Fibroblast of lung (primary cell): Measurements from ENCODE around the gene PLEKHS1. TPM values are rescaled to one million over a fixed set of nuclear protein-coding genes. Genes with fewer than 3 reads are reported as not detected.

Experiments
- DNase-seq, 2 donors: peaks; one replicate each; pipeline versions ENCODE4 v3.0.0 to v3.0.0-alpha.2; 2010; ENCODE audit warnings: low read depth in 2 of 2
- H2AFZ ChIP-seq: 2 replicates; pipeline ENCODE4 v1.5.1; 2012; ENCODE audit warnings: low read length, control low read depth, inconsistent platforms
- H3K27ac ChIP-seq: 2 replicates; pipeline ENCODE4 v1.5.1; 2011; ENCODE audit warnings: low read length, control low read depth; ENCODE audit not compliant: insufficient read depth
- H3K27me3 ChIP-seq: 2 replicates; pipeline ENCODE4 v1.5.1; 2011; ENCODE audit warnings: mild to moderate bottlenecking, low read length; ENCODE audit not compliant: control insufficient read depth, insufficient read depth
- H3K36me3 ChIP-seq: 2 replicates; pipeline ENCODE4 v1.5.1; 2011; ENCODE audit warnings: low read length; ENCODE audit not compliant: control insufficient read depth, insufficient read depth
- H3K4me1 ChIP-seq: 2 replicates; pipeline ENCODE4 v1.5.1; 2011; ENCODE audit warnings: low read length; ENCODE audit not compliant: control insufficient read depth, insufficient read depth; ENCODE audit errors: extremely low read depth
- H3K4me2 ChIP-seq: 2 replicates; pipeline ENCODE4 v1.5.1; 2011; ENCODE audit warnings: low read length, control low read depth; ENCODE audit not compliant: insufficient read depth; ENCODE audit errors: extremely low read depth
- H3K4me3 ChIP-seq, 4 experiments: fragments of 200-600 bp in 1 of 4; sonication (generic) in 1 of 4; replicated peaks in 1 of 4; 2 replicates each; pipeline ENCODE4 v1.5.1; 2011 to 2016; ENCODE audit warnings: low read length in 4 of 4, low read depth in 3 of 4, mild to moderate bottlenecking in 3 of 4, control low read depth in 2 of 4, inconsistent platforms in 1 of 4, mixed read lengths in 1 of 4; ENCODE audit not compliant: insufficient read depth in 1 of 4; ENCODE audit errors: control extremely low read depth in 1 of 4
- H3K79me2 ChIP-seq: 2 replicates; pipeline ENCODE4 v1.5.1; 2012; ENCODE audit warnings: mild to moderate bottlenecking, low read length, inconsistent platforms; ENCODE audit not compliant: control insufficient read depth, insufficient read depth
- H3K9ac ChIP-seq: 2 replicates; pipeline ENCODE4 v1.5.1; 2011; ENCODE audit warnings: mild to moderate bottlenecking, low read length, control low read depth; ENCODE audit not compliant: insufficient read depth
- H3K9me3 ChIP-seq: 2 replicates; pipeline ENCODE4 v1.5.1; 2012; ENCODE audit warnings: low read depth, low read length; ENCODE audit not compliant: control insufficient read depth, insufficient read depth
- H4K20me1 ChIP-seq: 2 replicates; pipeline ENCODE4 v1.5.1; 2011; ENCODE audit warnings: low read length; ENCODE audit not compliant: control insufficient read depth, insufficient read depth; ENCODE audit errors: extremely low read depth
- EZH2 ChIP-seq: IDR thresholded peaks from 2 replicates; pipeline ENCODE4 v1.5.1; 2012; ENCODE audit warnings: low read length, control low read depth, mild to moderate bottlenecking; ENCODE audit errors: missing control alignments
- polyA plus RNA-seq, 2 donors: library from polyadenylated mRNA; depleted of rRNA in 1 of 2; stranded (reverse) in 1 of 2; unstranded in 1 of 2; fragments of >200 nt; gene quantifications; 2 replicates each; pipeline ENCODE4 v1.2.1, GENCODE V29; 2011 to 2012; ENCODE audit warnings: missing spikeins in 1 of 2
- total RNA-seq: library from RNA; depleted of rRNA; stranded (reverse); fragments of >200 nt; gene quantifications from 2 replicates; pipeline ENCODE4 v1.2.1, GENCODE V29; 2014
- TF ChIP-seq, protein P1 (sequence below), 2 donors: IDR thresholded peaks in 1 of 2; conservative IDR thresholded peaks in 1 of 2; 1 replicate in 1 of 2; 2 replicates in 1 of 2; pipeline ENCODE4 v1.5.1; 2011 to 2012; ENCODE audit warnings: low read length in 2 of 2, control low read depth in 1 of 2, inconsistent platforms in 1 of 2, low read depth in 1 of 2, mild to moderate bottlenecking in 1 of 2

The PLEKHS1 gene
- total and polyA plus RNA-seq, 2 donors (not counting 1 experiment from before 2014, with no cell fraction given): not detected

DNA sequence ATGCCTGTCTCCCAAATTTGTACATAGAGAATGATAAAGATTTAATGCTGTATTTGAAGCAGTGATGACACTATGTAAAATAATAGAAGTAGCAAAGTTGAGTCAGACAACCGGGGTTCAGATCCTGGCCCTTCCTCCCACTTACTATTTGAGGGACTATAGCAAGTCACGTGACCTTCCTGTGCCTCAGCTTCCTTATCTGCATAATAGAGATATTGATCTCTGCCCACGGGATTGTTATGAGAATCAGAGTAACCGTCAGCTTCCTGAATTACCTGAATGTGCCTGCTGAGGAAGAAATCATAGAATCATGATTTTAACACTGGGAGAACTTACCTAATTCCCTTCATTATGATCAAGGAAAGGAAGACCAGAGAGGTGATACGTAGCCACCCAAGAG is 44.9 kb upstream of the PLEKHS1 start:
- DNase-seq: no peak
- TF ChIP-seq, protein P1, sequence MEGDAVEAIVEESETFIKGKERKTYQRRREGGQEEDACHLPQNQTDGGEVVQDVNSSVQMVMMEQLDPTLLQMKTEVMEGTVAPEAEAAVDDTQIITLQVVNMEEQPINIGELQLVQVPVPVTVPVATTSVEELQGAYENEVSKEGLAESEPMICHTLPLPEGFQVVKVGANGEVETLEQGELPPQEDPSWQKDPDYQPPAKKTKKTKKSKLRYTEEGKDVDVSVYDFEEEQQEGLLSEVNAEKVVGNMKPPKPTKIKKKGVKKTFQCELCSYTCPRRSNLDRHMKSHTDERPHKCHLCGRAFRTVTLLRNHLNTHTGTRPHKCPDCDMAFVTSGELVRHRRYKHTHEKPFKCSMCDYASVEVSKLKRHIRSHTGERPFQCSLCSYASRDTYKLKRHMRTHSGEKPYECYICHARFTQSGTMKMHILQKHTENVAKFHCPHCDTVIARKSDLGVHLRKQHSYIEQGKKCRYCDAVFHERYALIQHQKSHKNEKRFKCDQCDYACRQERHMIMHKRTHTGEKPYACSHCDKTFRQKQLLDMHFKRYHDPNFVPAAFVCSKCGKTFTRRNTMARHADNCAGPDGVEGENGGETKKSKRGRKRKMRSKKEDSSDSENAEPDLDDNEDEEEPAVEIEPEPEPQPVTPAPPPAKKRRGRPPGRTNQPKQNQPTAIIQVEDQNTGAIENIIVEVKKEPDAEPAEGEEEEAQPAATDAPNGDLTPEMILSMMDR (conservative IDR thresholded peaks at IDR 0.05 in 1 of 2, IDR thresholded peaks at IDR 0.05 in 1 of 2; ENCODE audit: low read depth in 1 of 2, low read length in 2 of 2): no peak
- no peak for TF ChIP-seq EZH2
- H3K4me3 ChIP-seq: no peak overlapping the region
- no peaks in the 10 kb centered on the region for H3K9me3 ChIP-seq
- peaks cover 2% of the 10 kb centered on the region for H3K4me1 ChIP-seq
- no peak overlapping the region for H3K4me2 ChIP-seq
- no peak overlapping the region for H3K27ac ChIP-seq
- H3K9ac ChIP-seq: no peak overlapping the region
- no peaks in the 10 kb centered on the region for H3K79me2 ChIP-seq
- H3K36me3 ChIP-seq: no peaks in the 10 kb centered on the region
- no peaks in the 10 kb centered on the region for H4K20me1 ChIP-seq
- no peak overlapping the region for H2AFZ ChIP-seq
- no peaks in the 10 kb centered on the region for H3K27me3 ChIP-seq

DNA sequence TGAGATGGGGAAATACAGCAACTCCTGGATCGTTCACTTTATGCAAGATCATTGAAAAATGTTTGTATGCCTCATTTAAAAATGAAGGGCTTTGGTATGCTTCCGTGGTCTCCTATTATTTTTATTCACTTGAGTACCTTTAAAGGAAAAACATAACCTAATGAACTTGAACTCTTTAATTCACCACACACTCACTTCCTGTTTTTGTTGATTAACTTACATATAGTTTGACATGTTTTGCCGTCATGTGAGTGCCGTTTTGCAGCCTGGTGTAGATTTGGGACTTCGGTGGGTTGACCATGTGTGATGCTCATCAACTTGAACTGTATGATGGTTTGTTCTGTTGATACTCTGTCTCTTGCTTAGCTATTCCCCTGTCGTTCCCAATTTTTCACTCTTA is 42.8 kb upstream of the PLEKHS1 start:
- H4K20me1 ChIP-seq: no peaks in the 10 kb centered on the region
- TF ChIP-seq, protein P1 (conservative IDR thresholded peaks at IDR 0.05 in 1 of 2, IDR thresholded peaks at IDR 0.05 in 1 of 2; ENCODE audit: low read depth in 1 of 2, low read length in 2 of 2): no peak
- TF ChIP-seq EZH2: no peak
- H3K36me3 ChIP-seq: no peaks in the 10 kb centered on the region
- no peak overlapping the region for H2AFZ ChIP-seq
- H3K79me2 ChIP-seq: no peaks in the 10 kb centered on the region
- peaks cover 2% of the 10 kb centered on the region for H3K4me1 ChIP-seq
- H3K9ac ChIP-seq: no peak overlapping the region
- no peak overlapping the region for H3K4me3 ChIP-seq
- H3K9me3 ChIP-seq: no peaks in the 10 kb centered on the region
- no peak overlapping the region for H3K27ac ChIP-seq
- DNase-seq: no peak
- no peak overlapping the region for H3K4me2 ChIP-seq
- no peaks in the 10 kb centered on the region for H3K27me3 ChIP-seq

DNA sequence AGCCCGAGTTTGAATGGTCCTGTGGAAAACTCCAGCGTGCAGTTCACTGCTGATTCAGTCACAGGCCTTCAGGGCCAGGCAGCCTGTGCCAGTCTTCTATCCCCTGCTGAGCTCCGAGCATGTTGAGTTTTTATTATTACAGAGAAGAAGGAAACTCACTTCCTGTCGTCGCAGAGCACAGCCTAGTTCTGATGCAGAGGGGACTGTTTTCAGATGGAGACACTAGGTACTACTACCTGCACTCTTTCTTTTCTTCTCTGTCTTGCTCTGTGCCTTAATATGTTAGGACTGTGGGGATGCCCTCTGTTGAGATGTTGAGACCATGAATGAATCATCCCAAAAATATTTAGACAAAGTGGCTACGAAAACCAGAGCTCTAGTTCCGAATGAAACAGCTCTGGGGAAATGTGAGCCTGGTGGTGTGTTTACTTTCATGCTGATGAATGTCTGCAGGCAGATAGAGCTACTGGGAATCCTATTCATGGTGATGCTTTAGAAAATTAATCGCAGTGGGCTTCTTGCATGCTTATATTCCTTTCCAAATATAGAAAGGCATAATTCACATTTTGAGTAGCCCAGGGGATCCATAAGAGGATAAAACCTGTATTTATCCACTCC is 42.2 kb upstream of the PLEKHS1 start:
- peak overlapping the region; percentile 1 for H3K27ac ChIP-seq
- TF ChIP-seq, protein P1 (conservative IDR thresholded peaks at IDR 0.05 in 1 of 2, IDR thresholded peaks at IDR 0.05 in 1 of 2; ENCODE audit: low read depth in 1 of 2, low read length in 2 of 2): no peak
- no peak for TF ChIP-seq EZH2
- peak; percentile 74 to 79 for DNase-seq

More for the DNA sequence above, 42.2 kb upstream of the PLEKHS1 start:
- Histone ChIP-seq H3K9me3 (no peaks in the 10 kb centered on the region), H3K27me3 (no peaks in the 10 kb centered on the region), H3K36me3 (no peaks in the 10 kb centered on the region), H3K9ac (no peak overlapping the region), H3K4me3 (no peak overlapping the region), H3K4me2 (peak overlapping the region; percentile 20), H2AFZ (no peak overlapping the region), H4K20me1 (no peaks in the 10 kb centered on the region), H3K4me1 (peaks cover 2% of the 10 kb centered on the region), H3K79me2 (no peaks in the 10 kb centered on the region)
